ENCODE data around the gene TGFBR3. TPM values are rescaled to one million over a fixed set of nuclear protein-coding genes. Genes with fewer than 3 reads are reported as not detected.

The TGFBR3 gene
- total RNA-seq, 1 experiment from 2014 or later, result 2.4 TPM

GRCh38 chr1:91765293-91765692 is 120.7 kb downstream of the TGFBR3 start:
- Histone ChIP-seq H2BK15ac (ENCODE audit: low read depth, low read length) (no peak overlapping the region), H4K20me1 (ENCODE audit: control insufficient read depth, insufficient read depth, insufficient read length) (no peaks in the 10 kb centered on the region), H3K18ac (ENCODE audit: insufficient read length, low read depth, low read length) (no peak overlapping the region), H3K23me2 (ENCODE audit: insufficient read length, low read depth, low read length, poor library complexity, severe bottlenecking) (no peaks in the 10 kb centered on the region), H3K27me3 (ENCODE audit: insufficient read depth, low read length) (no peaks in the 10 kb centered on the region), H3K14ac (ENCODE audit: insufficient read depth, low read length) (no peak overlapping the region), H3K79me2 (ENCODE audit: insufficient read depth, low read length) (no peaks in the 10 kb centered on the region), H2BK120ac (ENCODE audit: low read depth, low read length, poor library complexity, severe bottlenecking) (no peak overlapping the region), H3K79me1 (ENCODE audit: insufficient read depth, low read depth, low read length, poor library complexity, severe bottlenecking) (no peaks in the 10 kb centered on the region), H3K56ac (ENCODE audit: insufficient read length, low read depth, low read length) (no peak overlapping the region), H4K91ac (ENCODE audit: insufficient read length, low read depth, low read length) (no peak overlapping the region), H4K8ac (replicated peaks; ENCODE audit: insufficient read length, low read depth, low read length) (no peak overlapping the region), H3K4me2 (ENCODE audit: insufficient read depth, insufficient read length, low read length) (no peak overlapping the region), H2AK5ac (ENCODE audit: insufficient read length, low read length) (no peak overlapping the region), H3T11ph (ENCODE audit: low read length) (no peak overlapping the region), H2BK12ac (ENCODE audit: insufficient read length, low read depth, low read length) (no peak overlapping the region), H3K9ac (ENCODE audit: extremely low read depth, insufficient read length, low read length) (no peak overlapping the region), H3K4ac (ENCODE audit: low read depth, low read length) (no peak overlapping the region), H3K27ac (ENCODE audit: insufficient read length, low read depth, low read length) (no peak overlapping the region), H2BK5ac (ENCODE audit: insufficient read length, low read length) (no peak overlapping the region), H3K4me1 (ENCODE audit: insufficient read depth, low read length) (no peaks in the 10 kb centered on the region), H2BK20ac (ENCODE audit: low read depth, low read length, poor library complexity, severe bottlenecking) (no peak overlapping the region), H3K23ac (ENCODE audit: insufficient read length, low read depth, low read length) (no peak overlapping the region), H4K5ac (ENCODE audit: insufficient read length, low read depth, low read length) (no peak overlapping the region), H3K9me3 (ENCODE audit: control insufficient read depth, low read depth, low read length) (no peaks in the 10 kb centered on the region), H2AFZ (ENCODE audit: low read length) (no peak overlapping the region)
- no peaks in the 10 kb centered on the region; a peak in 1 of 5 replicates for H3K9me3 Mint-ChIP-seq
- no CpG with 5 or more reads among the region's 4 CpGs for WGBS (ENCODE audit: extremely low coverage, insufficient read length, low lambda C conversion rate)
- peaks cover 28 to 40% of the 10 kb centered on the region in 2 experiments for H3K4me1 Mint-ChIP-seq
- no peak overlapping the region for H3K4me3 Mint-ChIP-seq
- no peaks in the 10 kb centered on the region; the same call in 1 of the 2 replicates for H3K27me3 Mint-ChIP-seq (ENCODE audit: low read depth)
- DNase-seq, result no peak
- H3K27ac Mint-ChIP-seq, result no peak overlapping the region
- H3K36me3 Mint-ChIP-seq (ENCODE audit: insufficient read depth in 1 of 3, low read depth in 3 of 3), result no peaks in the 10 kb centered on the region
- TF ChIP-seq CTCF (conservative IDR thresholded peaks at IDR 0.05), result no peak
